Lung microvascular endothelial cell (primary cell): ENCODE measurements around the gene CACNA1H. TPM values are rescaled to one million over a fixed set of nuclear protein-coding genes. Genes with fewer than 3 reads are reported as not detected.

Experiments used
- DNase-seq, 2 donors: peaks; one replicate each; pipeline versions ENCODE4 v3.0.0 to v3.0.0-alpha.2; 2010; ENCODE audit warnings: low read depth in 2 of 2
- total RNA-seq: library from RNA; depleted of rRNA; stranded (reverse); fragments of >200 nt; gene quantifications from 2 replicates; pipeline ENCODE4 v1.2.1, GENCODE V29; 2014

CACNA1H gene
- under 0.01 TPM in 2 replicates for total RNA-seq

DNA sequence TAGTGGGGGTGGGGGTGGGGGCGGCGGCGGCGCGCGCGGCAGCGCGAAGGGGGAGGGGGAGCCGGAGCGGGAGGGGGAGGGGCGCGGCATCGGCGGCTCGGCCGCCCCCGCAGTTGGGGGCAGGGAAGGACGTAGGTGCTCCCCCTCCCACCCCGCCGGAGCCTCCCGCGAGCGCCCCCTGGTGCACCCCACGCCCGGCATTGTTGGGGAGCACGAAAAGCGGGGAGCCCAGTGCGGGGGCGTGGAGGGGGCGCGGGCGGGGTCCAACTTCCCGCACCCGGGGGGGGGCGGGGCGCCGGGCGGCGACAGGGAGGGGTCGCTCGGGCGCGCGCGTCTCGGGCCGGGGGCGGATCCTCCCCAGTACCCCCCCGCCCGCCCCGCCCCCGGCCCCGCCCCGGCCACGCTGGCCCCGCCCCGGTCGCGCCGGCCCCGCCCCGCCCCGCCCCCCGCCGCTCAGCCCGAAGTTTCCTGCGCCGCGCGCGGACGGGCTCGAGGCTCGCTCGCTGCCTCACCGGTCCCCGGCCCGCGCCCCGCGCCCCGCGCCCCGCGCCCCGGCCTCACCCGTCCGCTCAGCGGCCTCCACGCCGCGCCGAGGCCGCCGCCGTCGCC lies at the start of gene CACNA1H:
Gene CACNA1H (plus strand): TSS at position 456 of the 609 bp plus-strand sequence. CDS start 632 bp downstream, outside the sequence.
- DNase-seq, result peak in 1 of 2 donors; percentile 14

DNA sequence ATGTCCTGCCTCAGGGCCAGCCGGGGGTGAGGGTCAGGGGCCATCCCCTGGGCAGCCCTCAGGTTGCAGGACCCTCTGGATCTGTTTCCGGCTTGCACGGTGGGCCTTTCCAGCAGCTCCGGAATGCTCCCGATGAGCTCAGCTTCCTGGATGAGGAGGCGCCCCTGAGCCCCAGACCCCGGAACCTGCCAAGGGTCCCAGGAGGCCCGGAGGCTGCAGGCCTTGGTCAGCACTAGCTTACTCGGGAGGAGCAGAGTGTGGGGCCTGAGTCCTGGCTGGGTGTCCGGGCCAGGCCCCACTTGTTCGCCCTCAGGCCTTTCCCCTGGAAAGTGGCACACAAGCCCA lies 49.3 kb upstream of the CACNA1H start:
- no peak for DNase-seq

DNA sequence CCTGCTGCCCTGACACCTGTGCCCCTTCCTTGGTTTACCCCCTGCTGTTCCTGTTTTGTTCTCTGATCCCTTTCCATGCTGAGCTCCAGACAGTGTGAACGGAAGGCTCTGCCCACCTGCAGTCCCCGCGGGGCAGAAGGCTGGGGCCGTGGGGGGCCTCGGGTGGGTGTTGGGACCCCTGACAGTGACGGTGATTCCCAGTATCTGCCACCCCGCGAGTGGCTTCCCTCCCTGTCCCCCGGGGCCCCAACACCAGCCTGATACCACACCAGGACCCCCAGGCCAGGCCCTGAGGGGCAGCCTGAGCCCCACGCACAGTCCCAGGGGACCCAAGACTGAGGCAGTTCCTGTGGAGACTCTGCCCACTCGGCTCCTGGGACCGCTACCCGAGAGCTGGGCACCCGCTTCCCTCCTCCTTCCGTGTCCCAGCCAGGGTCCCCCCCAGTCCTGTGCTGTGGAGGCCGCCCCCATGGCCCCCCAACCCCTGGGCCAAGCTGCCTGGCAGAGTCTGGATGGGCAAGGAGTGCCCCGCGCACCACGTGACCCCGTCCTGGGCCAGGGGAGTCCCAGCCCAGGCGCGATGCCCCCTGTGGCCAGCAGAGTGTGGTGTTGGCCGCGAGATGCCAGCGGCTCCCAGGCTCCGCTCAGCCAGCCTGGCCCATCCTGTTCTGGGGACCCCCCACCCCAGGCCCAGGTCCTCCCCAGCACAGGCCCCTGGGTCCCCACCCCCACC lies 46.9 kb upstream of the CACNA1H start:
- DNase-seq, result peak; percentile 59 to 78

DNA sequence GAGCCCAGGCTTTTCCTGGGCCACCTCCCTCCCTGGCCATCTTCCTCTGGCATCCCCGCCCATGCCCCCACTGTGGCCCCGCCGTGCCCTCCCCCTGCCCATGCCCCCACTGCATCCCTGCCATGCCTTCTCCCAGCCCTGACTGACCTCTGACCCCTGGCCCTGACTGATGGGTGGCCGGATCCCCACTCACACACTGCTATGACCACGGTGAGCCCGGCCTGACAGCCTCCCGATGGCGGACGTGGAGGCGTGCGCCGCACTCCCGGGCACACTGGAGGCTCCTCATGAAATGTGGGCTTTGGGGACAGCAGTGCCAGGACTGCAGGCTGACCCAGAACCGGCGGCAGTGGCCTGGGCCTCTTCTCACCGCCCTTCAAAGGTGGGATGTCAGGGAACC lies 46.2 kb upstream of the CACNA1H start:
- DNase-seq, result no peak

DNA sequence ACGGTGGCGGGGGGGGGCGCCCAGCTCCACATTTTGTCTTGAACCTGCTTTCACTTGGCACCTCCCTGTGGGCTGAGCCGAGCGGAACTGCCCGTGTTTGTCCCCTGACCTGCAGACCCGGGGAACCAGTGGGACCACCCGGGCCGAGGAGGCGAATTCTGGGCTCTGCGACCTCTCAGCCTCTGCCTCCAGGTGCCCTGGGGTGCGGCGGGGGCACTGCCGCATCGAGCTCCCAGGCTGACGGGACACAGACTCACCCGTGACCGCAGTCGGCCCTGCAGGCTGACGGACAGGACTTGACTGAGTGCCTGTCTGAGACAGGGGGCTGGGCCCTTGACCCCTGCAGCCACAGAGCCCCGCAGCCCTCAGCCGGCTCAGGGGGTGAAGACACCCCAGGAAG lies 45.8 kb upstream of the CACNA1H start:
- no peak for DNase-seq

DNA sequence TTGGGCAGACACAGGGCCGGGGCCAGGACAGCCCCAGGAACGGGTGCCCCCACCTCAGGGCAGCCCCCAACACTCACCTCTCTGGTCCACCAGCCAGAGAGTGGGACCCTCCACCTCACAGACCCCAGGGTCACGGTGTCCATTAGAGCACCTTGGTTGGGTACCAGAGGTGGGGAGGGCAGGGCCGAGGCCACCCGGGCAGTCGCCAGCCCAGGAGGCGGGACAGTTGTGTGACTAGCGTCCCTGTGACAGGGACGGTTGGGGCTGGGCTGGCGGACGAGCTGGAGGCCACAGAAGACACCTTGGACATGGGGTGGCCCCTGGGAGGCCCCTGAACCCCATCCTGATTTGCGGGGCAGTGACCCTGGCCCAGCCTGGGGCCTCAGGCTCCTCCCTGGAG lies 45.2 kb upstream of the CACNA1H start:
- no peak for DNase-seq

DNA sequence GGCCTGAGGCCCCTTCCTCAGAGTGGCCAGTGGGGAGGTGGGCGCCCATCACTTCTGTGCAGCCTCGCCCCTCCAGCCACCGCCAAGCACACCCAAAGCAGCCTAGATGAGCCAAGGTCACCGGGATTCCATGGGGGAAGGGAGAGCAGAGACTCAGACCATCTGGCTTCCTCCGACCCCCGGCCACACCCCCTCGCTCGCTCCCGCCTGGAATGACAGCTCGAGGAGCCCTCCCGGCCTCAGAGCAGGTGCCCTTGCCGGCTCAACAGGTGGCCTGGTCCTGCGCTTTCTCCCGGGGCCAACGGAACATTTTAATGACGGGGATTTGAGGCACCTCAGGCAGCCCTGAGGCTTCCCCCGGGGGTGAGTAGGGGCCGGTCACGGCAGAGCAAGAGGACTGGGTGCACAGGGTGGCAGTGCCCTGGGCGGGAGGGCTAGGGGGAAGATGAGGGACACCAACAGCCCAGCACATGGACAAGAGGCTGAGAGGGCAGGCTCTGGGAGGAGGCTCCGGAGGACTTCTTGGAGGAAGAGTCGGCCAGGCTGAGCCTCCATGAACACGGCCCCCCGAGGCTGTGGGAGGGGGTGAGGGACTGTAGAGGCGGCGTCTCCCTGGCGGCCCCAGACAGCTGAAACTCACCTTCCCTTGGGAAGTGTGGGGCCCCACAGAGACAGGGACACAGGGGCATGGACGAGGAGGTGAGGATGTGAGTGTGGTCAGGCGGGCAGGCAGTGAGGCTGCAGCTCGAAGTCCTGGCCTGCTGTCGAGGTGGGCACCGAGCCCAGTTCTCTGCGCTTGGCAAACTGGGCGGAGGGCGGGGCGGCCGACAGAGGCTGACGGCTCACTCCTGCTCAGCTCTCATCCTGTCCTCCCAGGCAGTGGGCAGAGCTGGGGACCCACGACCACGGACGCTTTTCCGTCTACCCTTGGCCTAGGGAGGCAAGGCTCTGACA lies 44.3 kb upstream of the CACNA1H start:
- DNase-seq, result peak in 1 of 2 donors; percentile 62

DNA sequence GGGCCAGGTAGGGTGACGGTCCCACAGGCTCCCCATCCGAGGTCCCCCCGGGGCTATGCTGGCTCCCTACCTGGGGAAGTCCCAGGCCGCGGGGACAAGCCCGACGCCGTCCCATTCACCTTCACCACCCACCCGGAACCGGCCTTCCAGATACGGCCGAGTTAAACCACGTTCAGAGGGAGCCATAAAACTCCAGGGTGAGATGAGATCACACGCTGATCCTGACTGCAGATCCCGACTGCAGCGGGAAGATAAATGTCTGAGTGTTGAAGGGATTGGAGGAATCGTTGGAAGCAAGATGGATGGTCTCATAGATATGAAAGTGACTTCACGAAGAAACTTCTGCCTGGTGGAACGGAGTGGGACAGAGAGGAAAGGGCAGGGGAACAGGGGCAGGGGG lies 43.3 kb upstream of the CACNA1H start:
- no peak for DNase-seq

DNA sequence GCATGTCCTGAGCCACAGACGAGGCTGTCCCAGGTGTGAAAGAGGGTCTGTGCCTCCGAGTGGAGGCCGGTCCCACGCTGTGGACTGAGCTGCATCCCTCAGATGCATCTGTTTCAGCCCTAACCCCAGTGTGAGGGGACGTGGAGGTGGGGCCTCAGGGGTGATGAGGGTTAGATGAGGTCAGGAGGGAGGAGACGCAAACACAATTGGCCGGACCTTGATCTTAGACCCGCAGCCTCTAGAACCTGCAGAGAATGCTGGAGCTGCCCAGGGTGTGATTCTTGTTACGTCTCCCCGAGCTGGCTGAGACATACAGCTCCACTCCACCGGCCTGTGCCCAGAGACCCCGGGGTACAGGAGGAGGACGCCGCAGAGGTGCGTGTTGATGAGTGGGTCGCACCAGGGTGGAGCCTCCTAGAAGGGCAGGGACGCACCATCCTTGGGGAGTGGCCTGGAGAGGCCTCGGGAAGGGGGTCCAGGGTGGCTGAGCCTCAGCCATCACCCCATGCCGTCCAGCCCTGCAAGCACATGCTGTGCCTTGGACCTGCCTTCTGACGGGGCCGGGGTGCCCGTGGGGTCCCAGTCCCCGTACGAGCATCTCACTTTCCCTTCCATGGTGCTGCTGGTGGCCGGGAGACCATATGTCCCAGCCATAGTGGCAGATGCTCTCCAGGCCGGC lies 40.3 kb upstream of the CACNA1H start:
- no peak for DNase-seq

DNA sequence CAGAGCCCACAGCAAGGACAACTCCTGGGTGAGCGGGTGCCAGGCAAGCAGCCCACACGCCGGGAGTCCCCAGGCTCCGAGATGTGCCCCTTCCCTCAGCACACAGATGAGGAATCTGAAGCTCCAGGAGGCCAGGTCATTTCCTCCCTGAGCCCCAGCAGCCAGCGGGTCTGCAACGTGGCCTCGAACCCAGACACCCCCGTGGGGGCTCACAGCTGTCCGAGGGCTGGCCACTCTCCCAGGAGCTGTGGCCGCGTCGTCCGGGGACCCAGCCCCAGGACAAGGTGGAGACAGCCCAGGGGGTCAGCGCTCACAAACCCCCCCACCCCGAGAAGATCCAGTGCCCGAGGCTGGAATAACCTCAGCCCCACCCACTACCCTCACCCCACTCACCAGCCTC lies 39.4 kb upstream of the CACNA1H start:
- no peak for DNase-seq

DNA sequence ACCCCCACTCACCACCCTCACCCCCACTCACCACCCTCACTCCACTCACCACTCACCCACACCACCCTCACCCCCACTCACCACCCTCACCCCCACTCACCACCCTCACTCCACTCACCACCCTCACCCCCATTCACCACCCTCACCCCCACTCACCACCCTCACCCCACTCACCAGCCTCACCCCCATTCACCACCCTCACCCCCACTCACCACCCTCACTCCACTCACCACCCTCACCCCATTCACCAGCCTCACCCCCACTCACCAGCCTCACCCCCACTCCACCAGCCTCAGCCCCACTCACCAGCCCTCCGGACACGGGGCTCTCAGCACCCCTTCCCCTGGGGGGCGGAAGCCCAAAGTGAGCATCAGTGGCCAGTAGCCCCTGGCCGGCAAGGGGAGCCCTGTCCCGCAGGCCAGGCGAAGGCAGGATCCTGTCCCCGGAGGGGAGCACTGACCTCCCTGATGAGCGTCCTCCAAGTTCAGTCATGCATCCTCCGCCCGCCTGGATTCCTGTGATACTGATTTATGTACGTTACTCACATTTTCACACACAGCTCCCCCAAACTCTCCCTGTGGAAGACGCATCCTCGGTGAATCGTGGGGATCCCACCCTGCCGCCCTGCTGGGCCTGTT lies 38.9 kb upstream of the CACNA1H start:
- DNase-seq, result no peak

DNA sequence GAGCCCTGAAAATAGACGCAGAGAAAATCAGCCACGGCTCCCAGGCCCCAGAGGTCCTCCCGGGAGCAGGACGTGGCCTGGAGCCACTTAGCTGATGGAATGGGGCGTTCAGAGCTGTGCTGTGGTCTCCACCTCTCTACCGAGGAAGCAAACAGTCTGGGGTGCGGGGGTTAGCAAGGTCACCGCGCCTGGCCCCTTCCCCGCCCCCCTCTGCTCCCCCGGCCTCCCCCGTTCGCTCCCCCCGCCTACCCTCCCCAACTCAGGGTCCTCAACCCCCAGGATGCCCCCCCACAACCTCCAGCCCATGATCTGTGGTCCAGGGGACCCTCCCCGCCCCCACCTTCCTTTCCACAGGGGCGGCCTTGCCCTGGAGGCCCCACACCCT lies 36.2 kb upstream of the CACNA1H start:
- DNase-seq, result no peak

DNA sequence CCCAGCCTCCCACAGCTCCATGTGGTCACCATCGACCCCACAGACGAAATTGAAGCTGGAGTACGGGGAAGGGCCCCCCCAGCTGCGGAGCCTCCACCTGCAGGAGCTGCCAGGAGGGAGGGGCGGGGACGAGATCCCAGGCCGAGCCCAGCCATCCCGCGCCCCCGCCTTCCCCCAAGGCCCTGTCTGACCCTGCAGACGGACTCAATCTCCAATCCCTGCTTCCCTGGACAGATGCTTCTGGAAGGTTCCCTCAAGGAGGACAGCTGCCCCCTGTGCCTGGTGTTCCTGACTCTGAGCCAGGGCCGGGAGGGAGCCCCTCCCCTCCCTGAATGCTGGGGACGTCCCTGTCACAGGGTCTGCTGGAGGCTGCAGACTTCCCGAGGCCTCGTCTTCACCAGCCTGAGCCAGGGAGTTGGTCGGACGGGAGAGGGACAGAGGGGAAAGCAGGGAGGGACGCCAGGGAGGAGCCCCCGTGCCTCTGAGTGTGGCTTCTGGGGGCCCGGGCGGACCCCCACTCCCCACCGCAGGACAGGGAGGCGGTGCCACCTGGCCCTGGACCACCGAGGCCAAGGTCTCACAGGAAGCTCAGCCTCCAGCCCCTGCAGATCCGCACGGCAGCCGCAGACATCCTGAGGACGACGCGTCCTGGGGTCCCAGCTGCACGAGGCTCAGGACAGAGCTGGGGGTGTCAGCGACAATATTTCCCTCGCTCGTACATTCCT lies 35.6 kb upstream of the CACNA1H start:
- no peak for DNase-seq

DNA sequence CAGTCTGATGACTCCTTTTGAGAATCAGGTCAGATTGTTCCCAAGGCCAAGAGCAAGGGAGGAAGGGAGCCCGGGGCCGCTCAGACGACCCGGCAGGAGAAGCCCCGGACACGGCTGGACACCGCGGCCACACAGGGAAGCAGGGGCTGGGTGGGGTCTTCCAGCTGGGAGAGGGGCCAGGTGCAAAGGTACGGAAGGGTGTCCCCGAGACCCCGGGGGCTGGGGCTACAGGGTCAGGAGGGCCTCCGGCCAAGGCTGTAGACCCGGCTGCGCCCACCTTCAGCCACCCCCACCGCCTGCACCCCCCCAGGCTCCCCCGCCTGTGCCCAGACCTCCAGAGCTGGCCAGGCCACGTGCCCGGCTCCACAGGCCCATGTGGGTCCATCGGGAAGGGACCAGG lies 35.0 kb upstream of the CACNA1H start:
- no peak for DNase-seq

DNA sequence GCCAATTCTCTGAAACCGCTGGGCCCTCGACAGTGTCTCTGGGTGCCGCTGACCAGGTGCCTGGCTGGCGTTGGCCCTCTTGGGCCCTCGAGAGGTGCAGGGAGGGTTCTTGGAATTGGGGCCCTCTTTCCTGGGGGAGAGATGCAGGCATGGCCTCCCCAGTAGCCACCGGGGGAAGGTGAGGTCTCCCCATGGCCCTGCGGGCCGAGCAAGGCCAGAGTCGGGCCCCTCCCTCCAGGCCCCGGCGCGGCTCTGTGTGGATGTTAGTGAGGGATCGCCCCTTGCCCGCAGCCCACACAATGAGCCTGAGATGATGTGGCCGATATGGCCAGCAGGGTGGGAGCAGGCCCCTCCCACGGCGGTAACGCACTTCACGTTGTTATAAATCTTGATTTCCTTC lies 33.8 kb upstream of the CACNA1H start:
- no peak for DNase-seq

DNA sequence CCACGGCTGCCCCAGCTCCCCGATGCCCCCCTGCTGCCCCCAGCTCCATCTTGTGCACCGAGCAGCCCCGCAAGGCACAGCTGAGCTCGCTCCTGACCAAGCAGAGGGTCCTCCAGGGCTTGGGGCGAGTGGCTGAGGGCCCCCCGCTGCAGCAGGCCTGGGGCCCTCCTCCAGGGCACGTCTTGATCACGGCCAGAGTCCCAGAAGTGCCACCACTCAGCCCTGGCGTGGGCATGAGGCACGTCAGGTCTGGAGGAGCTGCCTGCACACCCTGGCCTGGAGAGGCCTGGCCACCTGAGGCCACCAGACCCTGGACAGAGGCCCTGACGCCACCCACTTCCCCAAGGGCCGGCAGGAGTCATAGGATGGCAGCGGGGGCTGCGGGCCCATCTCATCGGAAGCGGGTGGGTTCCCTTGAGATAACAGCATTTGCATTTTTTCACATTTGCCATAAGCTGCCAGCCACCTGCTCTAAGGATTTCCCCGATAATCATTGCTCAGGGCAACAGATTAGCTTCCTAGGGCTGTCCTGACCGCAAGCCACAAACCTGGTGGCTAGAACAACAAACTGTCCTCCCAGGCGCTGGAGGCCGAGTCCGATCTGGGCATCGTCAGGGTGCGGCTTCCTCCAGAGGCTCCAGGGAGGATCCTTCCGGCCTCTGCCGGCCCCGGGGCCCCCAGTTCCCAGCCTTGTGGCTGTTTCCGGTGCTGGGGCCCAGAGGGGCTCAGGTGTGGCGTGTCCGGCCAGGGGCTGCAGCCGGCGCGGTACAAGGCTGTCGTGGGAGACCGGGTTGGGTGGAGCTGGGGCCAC lies 32.9 kb upstream of the CACNA1H start:
- no peak for DNase-seq

DNA sequence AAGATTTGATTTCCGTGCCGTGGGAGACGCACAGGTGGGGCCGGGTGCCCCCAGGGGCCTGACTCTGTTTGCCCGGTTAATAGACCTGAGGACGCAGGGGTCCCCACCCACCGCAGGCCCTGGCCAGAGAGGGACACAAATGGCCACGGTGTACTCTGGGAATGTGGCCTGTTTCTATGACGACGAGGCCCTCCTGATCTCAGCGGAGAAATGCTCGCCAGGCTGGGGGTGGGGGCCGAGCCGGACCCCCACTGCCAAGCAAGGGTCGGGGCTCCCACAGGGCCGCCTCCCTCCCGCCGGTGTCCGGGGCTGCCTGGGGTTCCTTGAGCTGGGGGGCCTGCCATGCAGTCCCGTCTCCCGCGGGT lies 32.3 kb upstream of the CACNA1H start:
- no peak for DNase-seq

DNA sequence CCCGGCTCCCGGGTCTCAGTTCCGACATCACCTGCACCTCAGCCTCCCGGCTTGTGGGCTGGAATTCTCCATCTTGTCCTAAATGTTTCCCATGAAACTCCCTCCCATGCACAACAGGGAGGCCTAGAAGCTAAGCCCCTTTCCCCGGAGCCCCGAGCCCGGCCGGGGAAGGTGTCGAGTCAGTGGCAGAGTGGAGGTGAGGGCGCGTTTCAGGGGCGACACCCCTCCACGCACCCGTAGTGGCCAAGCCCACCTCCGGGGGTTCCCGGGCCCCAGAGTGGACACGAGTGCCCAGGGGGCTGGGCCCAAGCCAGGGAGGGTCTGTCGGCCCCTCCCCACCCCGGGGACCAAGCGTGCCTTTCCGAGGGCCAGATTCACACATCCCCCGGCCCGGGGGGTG lies 31.9 kb upstream of the CACNA1H start:
- DNase-seq, result no peak

DNA sequence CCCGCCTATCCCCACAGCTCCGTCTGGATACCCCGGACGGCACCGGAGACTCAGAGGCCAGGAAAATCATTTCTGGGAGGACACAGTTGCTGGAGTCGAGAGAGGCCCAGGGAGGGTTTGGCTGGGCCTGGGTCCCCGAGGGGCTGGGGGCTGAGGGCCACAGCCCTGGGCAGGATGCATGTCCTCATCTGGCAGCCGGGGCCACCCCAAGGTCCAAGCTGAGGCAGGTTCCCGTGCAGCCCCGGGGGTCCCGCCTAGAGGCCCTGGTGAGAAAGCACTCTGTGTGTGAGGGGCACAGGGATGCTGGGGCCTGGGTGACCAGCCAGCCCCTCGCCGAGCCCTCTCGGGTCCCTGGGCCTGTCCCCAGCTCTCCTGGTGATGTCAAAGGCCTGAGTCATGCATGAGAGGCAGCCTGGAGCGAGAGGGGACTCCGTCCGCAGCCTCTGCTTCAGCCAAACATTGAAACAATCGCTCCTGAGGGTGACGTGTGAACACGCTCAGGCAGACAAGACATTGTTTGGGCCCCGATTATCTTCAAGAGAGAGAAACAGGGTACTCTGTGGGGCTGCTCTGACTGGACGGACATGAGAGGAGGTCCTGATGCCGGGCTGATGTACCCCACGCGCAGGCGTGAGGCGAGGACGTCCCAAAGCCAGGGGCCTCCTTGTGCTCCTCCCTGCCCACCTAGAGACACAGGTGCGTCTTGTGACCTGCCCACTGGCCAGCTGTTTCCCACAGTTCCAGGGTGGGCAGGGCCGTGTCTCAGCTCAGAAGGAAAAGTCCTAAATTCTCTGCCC lies 31.1 kb upstream of the CACNA1H start:
- no peak for DNase-seq
